Measurements from ENCODE around the gene UTF1. TPM values are rescaled to one million over a fixed set of nuclear protein-coding genes. Genes with fewer than 3 reads are reported as not detected.
"Not testable (repeated sequence)": the region's sequence is repeated elsewhere in the genome, so short reads cannot be mapped to it uniquely, and the experiment has no call there.

UTF1 gene
- polyA plus RNA-seq, 3 donors from 2014 or later: not detected

DNA sequence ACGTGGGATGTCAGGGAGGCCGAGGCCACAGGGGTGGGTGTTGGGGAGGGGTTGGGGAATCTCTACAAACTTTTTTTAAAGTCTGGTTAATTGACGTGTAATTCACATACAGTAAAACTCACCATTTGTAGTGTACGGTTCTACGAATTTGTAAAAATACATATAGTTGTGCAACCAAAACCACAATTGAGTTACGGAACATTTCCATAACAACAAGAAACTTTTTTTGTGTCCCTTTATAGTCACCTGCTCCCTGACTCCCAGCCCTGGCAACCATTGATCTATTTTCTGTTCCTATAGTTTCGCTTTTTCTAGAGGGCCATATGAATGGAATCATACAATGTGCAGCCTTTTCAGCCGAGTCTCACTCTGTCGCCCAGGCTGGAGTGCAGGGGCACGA lies 4.8 kb downstream of the UTF1 start:
- not testable (repeated sequence) for H3K4me1 Mint-ChIP-seq, H3K36me3 Mint-ChIP-seq, H3K9me3 Mint-ChIP-seq, DNase-seq
- H3K27me3 Mint-ChIP-seq (ENCODE audit: low read depth in 3 of 3): peaks cover 8 to 14% (median 11%) of the 10 kb centered on the region in 3 donors
- H3K4me3 Mint-ChIP-seq: peak overlapping the region; percentile 50 to 70 (median 59)
- peak overlapping the region in 1 of 6 donors; percentile 28 for H3K27ac Mint-ChIP-seq

DNA sequence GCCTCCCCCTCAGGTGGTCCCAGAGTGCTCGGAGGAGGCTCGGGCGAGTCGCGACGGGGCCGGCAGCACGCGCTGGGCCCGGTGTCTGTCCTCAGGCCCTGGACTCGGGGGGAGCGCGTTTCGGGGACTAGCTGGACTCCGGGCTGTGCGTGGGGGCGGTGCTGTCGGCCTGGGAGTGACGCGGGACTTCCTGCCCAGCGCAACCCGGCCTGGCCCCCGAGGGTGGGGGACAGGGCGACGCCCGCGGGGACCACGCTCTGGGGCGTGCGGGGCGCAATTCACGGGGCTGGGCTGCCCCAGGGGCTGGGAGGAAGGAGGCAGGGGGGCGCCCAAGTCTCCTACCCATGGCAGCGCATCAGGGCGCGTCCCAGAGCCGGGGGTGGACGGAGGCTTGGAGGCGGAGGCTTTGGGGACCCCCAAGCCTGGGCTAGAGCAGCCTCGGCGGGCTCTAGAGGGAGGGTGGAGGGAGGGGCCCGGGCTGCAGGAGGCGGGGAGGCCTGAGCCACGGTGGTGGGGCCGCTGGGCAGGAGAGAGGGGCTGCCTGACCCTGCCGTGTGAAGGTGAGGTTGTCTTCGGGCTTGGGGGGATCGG lies 5.3 kb downstream of the UTF1 start:
- H3K27me3 Mint-ChIP-seq (ENCODE audit: low read depth in 3 of 3): peaks cover 9 to 14% (median 11%) of the 10 kb centered on the region in 3 donors
- H3K4me1 Mint-ChIP-seq: peaks cover 0 to 8% of the 10 kb centered on the region in 2 donors
- H3K27ac Mint-ChIP-seq: peak overlapping the region in 1 of 6 donors; percentile 46
- H3K9me3 Mint-ChIP-seq: no peaks in the 10 kb centered on the region
- H3K36me3 Mint-ChIP-seq: no peaks in the 10 kb centered on the region
- DNase-seq: peak in 2 of 3 donors; percentile 9 to 18
- peak overlapping the region; percentile 50 to 75 (median 59) for H3K4me3 Mint-ChIP-seq

DNA sequence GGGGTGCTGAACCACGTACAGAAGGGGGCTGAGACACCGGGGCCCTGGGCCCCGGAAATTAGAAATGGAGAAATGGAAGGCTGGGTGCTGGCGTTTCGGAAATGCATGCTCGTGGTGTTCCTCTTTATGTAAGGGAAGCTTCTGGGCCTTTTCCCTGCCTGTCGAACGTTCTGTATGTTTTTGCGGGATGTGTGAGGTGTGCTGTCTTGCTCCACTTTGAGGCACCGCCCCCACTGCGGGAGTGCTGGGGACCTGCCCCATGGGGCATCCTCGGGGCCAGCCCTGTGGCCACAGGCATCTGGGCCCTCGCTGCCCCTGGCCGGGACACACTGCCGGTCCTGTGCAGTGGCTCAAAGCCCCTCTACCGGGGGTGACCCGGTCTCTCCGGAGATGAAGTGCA lies 5.9 kb downstream of the UTF1 start:
- no peaks in the 10 kb centered on the region for H3K9me3 Mint-ChIP-seq
- H3K36me3 Mint-ChIP-seq: no peaks in the 10 kb centered on the region
- no peak for DNase-seq
- peaks cover 5 to 12% of the 10 kb centered on the region in 2 donors for H3K4me1 Mint-ChIP-seq
- peak overlapping the region; percentile 27 to 75 (median 57) for H3K4me3 Mint-ChIP-seq
- peaks cover 11 to 16% (median 11%) of the 10 kb centered on the region in 3 donors for H3K27me3 Mint-ChIP-seq (ENCODE audit: low read depth in 3 of 3)
- no peak overlapping the region for H3K27ac Mint-ChIP-seq

DNA sequence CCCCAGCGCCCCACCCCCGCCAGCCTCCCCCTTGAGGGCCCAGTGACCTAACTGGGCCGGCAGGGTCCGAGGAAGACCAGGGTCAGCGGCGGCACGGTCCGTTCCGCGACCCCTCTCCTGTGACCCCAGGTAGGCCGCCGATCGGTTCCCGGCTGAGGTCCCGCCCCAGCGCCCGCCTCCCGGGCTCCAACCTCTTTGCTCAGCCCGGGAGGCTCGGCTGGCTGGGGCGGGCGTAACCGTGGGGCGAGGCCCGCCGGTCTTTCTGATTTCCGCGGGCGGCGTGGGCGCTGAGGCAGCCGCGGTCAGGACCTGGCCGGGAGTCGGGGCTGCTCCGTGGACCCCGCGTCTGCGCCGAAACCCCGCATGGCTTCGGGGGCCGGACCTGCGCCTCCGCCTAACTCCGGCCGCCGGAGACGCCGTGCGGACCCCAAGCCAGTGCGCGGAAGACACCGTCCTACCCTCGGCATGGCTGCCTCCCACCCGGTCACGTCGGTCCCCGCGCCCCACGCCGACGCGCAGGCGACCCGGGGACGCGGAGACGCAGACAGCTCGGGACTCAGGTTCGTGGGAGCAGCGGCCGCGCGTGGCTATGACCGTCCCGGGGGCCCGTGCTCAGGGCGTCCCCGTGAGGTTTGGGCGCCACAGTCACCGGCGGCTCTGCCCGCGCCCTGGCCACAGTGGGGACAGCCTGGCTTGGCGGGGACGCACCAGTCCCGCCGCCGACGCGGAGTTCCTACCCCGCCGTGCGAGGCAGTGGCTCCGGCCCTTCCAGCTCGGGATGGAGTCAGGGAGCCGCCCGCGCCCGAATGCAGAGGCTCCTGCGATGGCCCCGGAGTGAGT lies 6.6 kb downstream of the UTF1 start:
- DNase-seq: no peak
- Mint-ChIP-seq H3K4me1 (peaks cover 12 to 19% of the 10 kb centered on the region in 2 donors), H3K27me3 (ENCODE audit: low read depth in 3 of 3) (peaks cover 11 to 17% (median 14%) of the 10 kb centered on the region in 3 donors), H3K9me3 (no peaks in the 10 kb centered on the region), H3K4me3 (no peak overlapping the region), H3K27ac (no peak overlapping the region), H3K36me3 (no peaks in the 10 kb centered on the region)

DNA sequence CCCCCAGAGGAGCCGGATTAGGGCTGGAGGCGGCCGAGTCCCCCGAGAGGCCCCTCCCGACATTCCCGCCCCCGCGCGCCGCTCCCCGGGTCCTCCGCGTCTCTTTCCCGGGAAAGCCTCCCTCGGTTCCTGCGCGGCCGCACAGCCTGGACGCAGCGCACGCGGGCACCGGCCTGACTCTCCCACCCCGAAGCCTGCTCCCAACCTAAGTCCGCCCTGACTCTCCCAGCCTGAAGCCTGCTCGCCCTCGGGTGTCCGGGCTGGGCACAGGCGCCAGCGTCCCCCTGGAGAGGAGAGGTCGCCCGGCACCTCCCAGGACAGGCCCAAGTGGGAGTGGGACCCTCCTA lies 7.2 kb downstream of the UTF1 start:
- Mint-ChIP-seq H3K36me3 (no peaks in the 10 kb centered on the region), H3K9me3 (no peaks in the 10 kb centered on the region), H3K27ac (no peak overlapping the region), H3K4me1 (peaks cover 15 to 21% of the 10 kb centered on the region in 2 donors), H3K27me3 (ENCODE audit: low read depth in 3 of 3) (peaks cover 11 to 17% (median 16%) of the 10 kb centered on the region in 3 donors), H3K4me3 (no peak overlapping the region)
- DNase-seq: no peak

DNA sequence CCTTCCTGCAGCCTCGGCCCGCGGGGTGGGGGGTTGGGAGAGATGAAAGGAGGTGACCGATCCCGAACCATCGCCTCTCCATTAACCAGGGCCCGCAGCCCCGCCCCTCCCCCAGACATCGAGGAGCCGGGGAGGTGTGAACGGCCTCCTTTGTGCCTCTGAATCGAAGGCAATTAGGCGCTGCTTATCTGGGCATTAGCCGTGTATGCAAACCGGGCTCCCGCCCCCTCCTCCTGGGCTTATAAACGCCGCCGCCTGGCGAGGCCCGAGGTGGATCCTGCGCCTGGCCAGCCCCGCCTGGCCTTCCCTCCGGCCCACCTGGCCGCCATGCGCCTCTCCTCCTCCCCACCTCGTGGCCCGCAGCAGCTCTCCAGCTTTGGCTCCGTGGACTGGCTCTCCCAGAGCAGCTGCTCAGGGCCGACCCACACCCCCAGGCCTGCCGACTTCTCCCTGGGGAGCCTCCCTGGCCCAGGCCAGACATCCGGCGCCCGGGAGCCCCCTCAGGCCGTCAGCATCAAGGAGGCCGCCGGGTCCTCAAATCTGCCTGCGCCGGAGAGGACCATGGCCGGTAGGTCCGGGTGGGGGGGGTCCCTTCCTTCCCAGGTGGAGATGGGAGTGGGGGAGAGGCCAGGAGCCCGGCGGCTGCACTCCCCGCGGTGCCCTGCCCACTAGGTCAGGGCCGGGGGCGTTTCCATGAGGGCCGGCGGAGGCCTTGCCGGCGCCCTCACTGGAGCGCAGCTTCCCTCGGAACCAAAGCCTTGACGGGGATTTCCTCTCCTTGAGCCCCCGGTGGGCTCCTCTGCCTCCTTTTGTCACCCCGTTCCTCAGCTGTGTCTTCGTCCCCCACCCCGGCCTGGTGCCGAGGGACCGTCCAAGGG lies 7.8 kb downstream of the UTF1 start, which contains the start of gene VENTX:
VENTX (plus strand) TSS at position 268 of the 878 bp plus-strand sequence; CDS start at position 328, 60 bp downstream.
- DNase-seq: no peak
- Mint-ChIP-seq H3K4me3 (peak within 1 kb of the TSS in 2 of 5 donors; percentile 35 to 49), H3K27ac (no peak within 1 kb of the TSS), H3K4me1 (peaks cover 15 to 27% of the 10 kb centered on the region in 2 donors), H3K27me3 (ENCODE audit: low read depth in 3 of 3) (peaks cover 11 to 16% (median 14%) of the 10 kb centered on the region in 3 donors), H3K36me3 (no peaks in the 10 kb centered on the region), H3K9me3 (no peaks in the 10 kb centered on the region)

DNA sequence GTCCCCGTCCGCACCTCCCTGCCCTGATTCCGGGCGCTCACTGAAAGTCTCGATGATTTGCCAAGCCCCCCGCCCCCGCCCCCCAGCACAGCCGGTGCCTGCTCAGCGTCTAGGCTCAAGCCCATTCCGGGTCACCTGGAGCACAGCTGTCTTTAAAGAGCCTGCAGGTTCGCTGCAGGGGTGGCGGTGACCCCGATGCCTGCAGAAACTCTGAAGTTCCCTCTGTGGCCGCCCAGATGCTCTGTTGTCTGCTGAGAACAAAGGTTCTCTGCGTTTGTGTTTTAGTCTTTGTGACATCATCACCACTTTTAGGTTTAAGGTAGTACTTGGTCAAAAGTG lies 8.4 kb downstream of the UTF1 start:
- no peak for DNase-seq
- Mint-ChIP-seq H3K27ac (no peak overlapping the region), H3K9me3 (no peaks in the 10 kb centered on the region), H3K27me3 (ENCODE audit: low read depth in 3 of 3) (peaks cover 8 to 17% (median 14%) of the 10 kb centered on the region in 3 donors), H3K4me1 (peaks cover 15 to 30% of the 10 kb centered on the region in 2 donors), H3K4me3 (peak overlapping the region in 2 of 5 donors; percentile 35 to 49), H3K36me3 (no peaks in the 10 kb centered on the region)

DNA sequence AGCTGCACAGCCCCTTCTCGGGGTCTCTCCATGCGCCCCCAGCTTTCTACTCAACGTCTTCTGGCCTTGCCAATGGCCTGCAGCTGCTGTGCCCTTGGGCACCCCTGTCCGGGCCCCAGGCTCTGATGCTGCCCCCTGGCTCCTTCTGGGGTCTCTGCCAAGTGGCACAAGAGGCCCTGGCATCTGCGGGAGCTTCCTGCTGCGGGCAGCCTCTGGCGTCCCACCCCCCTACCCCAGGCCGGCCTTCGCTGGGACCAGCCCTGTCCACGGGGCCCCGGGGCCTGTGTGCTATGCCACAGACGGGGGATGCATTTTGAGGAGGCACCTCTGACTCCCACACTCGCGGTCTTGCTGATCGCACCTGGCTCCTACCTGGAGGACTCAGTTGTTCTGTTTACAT lies 10.0 kb downstream of the UTF1 start:
- H3K36me3 Mint-ChIP-seq: no peaks in the 10 kb centered on the region
- H3K27ac Mint-ChIP-seq: no peak overlapping the region
- peaks cover 15 to 29% of the 10 kb centered on the region in 2 donors for H3K4me1 Mint-ChIP-seq
- H3K9me3 Mint-ChIP-seq: no peaks in the 10 kb centered on the region
- no peak for DNase-seq
- H3K4me3 Mint-ChIP-seq: no peak overlapping the region
- H3K27me3 Mint-ChIP-seq (ENCODE audit: low read depth in 3 of 3): peaks cover 5 to 15% (median 14%) of the 10 kb centered on the region in 3 donors

DNA sequence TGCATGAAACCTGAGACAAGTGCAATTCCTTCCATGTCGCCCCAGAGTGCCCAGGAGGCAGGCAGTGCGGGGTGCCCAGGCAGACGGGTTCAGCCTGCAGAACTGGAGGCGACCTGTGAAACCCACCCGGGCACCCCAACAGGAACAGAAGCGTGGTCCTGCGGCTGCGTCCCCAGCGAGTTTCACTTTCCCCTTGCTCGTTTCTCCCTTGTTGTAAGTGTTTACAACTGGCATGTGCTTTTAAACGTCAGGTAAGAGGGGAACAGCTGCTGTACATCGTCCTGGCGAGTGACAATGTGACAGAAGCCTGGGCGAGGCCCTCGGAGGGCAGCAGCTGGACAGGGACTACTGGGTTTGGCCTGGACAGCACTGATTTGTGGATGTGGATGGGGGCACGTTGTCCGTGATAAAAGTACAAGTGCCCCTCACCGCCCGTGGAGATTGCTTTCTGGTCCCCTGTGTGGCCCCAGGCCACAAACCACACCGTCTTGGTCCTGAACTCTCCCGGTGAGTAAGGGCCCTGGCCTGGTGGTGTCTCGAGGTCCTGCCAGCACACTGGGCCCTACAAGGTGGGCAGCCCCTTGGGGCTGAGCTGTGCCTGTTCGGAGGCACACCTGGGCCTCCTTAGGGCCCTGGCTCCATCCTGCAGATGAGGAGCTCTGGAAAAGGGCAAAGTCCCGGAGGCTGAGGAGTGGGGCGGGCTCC lies 11.6 kb downstream of the UTF1 start:
- H3K9me3 Mint-ChIP-seq: no peaks in the 10 kb centered on the region
- H3K4me3 Mint-ChIP-seq: peak overlapping the region; percentile 87 to 95 (median 90)
- no peaks in the 10 kb centered on the region for H3K36me3 Mint-ChIP-seq
- peaks cover 15 to 26% of the 10 kb centered on the region in 2 donors for H3K4me1 Mint-ChIP-seq
- peak; percentile 37 to 41 (median 41) for DNase-seq
- peaks cover 5 to 12% (median 12%) of the 10 kb centered on the region in 3 donors for H3K27me3 Mint-ChIP-seq (ENCODE audit: low read depth in 3 of 3)
- H3K27ac Mint-ChIP-seq: peak overlapping the region in 2 of 6 donors; percentile 2 to 45

DNA sequence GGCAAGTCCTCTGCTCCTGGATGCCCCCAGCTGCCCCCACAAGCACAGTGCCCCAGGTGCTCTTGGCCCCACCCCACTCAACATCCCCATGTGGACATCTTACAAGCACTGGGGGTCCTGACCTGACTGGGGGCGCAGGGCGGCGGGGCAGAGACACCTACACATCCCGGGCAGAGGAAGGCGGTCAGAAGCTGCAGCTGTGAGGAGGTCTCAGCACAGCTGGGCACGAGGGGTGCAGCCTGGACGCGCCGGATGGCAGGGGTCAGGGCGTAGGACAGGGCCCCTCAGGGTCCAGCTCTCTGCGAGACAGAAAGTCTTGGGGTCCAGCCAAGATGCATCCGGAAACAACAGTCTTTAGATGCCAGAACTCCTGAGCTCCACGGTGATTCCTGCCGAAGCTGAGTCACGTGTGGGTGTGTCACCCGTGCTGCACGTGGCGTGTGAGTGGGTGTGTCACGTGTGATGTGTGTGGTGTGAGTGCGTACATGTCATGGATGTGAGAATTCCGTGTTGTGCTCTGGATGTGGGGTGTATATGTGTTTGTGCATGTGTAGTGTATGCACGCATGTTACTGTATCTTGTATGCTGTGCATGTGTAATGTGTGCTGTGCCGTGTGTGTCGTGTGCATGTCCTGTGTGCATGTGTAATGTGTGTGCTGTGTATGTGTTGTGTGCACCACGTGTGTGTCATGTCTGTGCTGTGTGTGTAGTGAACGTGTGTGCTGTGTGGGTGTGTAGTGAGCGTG lies 12.8 kb downstream of the UTF1 start:
- H3K4me1 Mint-ChIP-seq: peaks cover 15 to 26% of the 10 kb centered on the region in 2 donors
- H3K9me3 Mint-ChIP-seq: no peaks in the 10 kb centered on the region
- DNase-seq: no peak
- peak overlapping the region; percentile 53 to 76 (median 71) for H3K4me3 Mint-ChIP-seq
- peaks cover 5 to 12% (median 12%) of the 10 kb centered on the region in 3 donors for H3K27me3 Mint-ChIP-seq (ENCODE audit: low read depth in 3 of 3)
- no peaks in the 10 kb centered on the region for H3K36me3 Mint-ChIP-seq
- H3K27ac Mint-ChIP-seq: no peak overlapping the region

DNA sequence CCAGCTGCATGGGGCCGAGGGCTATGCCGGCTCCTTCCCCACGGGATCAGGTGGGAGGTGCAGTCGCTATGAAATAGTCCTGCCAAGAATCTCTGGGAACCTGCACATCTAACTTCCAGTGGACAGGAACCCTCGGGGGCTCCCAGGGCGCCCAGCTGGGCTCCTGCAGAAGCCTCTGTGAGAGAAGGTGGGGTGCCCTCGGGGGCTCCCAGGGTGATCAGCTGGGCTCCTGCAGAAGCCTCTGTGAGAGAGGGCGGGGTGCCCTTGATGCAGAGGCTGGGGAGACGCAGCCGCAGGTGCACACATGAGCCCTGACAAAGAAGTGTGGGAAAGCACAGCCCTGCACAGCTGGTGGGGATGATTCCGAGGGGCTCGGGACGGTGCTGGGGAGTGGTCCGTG lies 13.6 kb downstream of the UTF1 start:
- no peak for DNase-seq
- H3K27ac Mint-ChIP-seq: no peak overlapping the region
- peak overlapping the region in 1 of 5 donors; percentile 26 for H3K4me3 Mint-ChIP-seq
- no peaks in the 10 kb centered on the region for H3K9me3 Mint-ChIP-seq
- H3K27me3 Mint-ChIP-seq (ENCODE audit: low read depth in 3 of 3): peaks cover 4 to 12% (median 11%) of the 10 kb centered on the region in 3 donors
- no peaks in the 10 kb centered on the region for H3K36me3 Mint-ChIP-seq
- H3K4me1 Mint-ChIP-seq: peaks cover 15 to 25% of the 10 kb centered on the region in 2 donors

DNA sequence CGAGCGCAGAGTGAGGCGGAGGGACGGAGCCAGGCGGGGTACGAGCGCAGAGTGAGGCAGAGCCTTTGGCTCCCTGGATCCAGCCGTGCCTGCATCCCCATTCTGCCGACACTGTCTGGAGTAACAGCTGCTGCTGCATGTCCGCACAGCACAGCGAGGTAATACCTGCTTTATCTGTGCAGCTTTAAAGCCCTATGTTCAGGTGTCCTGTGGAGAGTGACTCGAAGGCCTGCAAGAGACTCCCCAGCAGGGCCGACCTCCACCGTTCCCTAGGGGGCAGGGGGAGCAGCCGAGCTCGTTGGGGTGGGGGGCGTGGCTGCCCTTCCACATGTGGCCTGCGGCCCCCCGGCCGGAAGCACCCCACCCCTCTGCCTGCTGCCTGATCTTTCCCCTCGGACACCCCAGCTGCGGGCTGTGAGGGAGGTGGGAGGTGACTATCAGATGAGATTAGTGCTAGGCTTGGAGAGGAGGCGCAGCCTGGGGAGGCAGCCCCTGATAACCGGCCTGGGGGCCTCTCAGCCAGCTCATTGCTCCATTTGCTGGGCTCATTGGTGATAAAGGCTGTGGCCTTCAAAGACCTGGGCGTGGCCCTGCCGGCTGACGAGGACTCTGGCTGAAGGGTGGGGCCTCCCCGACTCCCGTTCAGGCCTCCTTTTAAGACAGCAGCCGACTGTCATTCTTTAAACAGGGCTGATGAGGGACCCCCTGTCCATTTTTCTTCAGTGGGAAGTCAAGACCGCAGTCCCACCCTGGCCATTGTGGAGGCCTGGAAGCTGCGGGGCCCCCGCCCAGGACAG lies 15.6 kb downstream of the UTF1 start:
- H3K27ac Mint-ChIP-seq: no peak overlapping the region
- no peak for DNase-seq
- H3K4me3 Mint-ChIP-seq: no peak overlapping the region
- peaks cover 13 to 24% of the 10 kb centered on the region in 2 donors for H3K4me1 Mint-ChIP-seq
- peaks cover 0 to 13% (median 7%) of the 10 kb centered on the region in 3 donors for H3K27me3 Mint-ChIP-seq (ENCODE audit: low read depth in 3 of 3)
- H3K9me3 Mint-ChIP-seq: no peaks in the 10 kb centered on the region
- no peaks in the 10 kb centered on the region for H3K36me3 Mint-ChIP-seq

Data from immature natural killer cell (primary cell).